SK-N-SH treated with all-trans-retinoic acid at 6 μM for 48 hours (cell line): ENCODE results near the gene PARP11.

Experiments used
- ATAC-seq: fragments of 200-7000 bp; cut with Tn5 transposase; 3 replicates; pipeline ENCODE4 v1.9.1; 2020; ENCODE audit warnings: mild to moderate bottlenecking, moderate library complexity
- ARNTL ChIP-seq: fragments of 450-650 bp; formaldehyde crosslinking; IDR thresholded peaks from 2 replicates; pipeline ENCODE4 v1.5.0; 2020; ENCODE audit warnings: low read depth, mild to moderate bottlenecking, moderate library complexity, borderline replicate concordance
- BACH2 ChIP-seq: fragments of 250-450 bp; sonication (Bioruptor Pico); IDR thresholded peaks from 2 replicates; pipeline ENCODE4 v1.9.0; 2021; ENCODE audit warnings: mild to moderate bottlenecking, borderline replicate concordance
- CSDC2 ChIP-seq: fragments of 250-450 bp; sonication (Bioruptor Pico); IDR thresholded peaks from 2 replicates; pipeline ENCODE4 v1.5.0; 2020; ENCODE audit warnings: mild to moderate bottlenecking, moderate library complexity
- ESRRG ChIP-seq: fragments of 250-450 bp; sonication (Bioruptor Pico); IDR thresholded peaks from 2 replicates; pipeline ENCODE4 v1.6.1; 2021; ENCODE audit warnings: mild to moderate bottlenecking
- GLIS3 ChIP-seq: fragments of 250-450 bp; sonication (Bioruptor Pico); IDR thresholded peaks from 2 replicates; pipeline ENCODE4 v1.5.0; 2020; ENCODE audit warnings: mild to moderate bottlenecking, moderate library complexity
- OSR1 ChIP-seq: fragments of 250-450 bp; sonication (Bioruptor Pico); IDR thresholded peaks from 2 replicates; pipeline ENCODE4 v1.8.0; 2022; ENCODE audit warnings: moderate library complexity, mild to moderate bottlenecking, inconsistent platforms
- PPARA ChIP-seq: fragments of 250-450 bp; sonication (Bioruptor Pico); IDR thresholded peaks from 2 replicates; pipeline ENCODE4 v1.5.0; 2020; ENCODE audit warnings: mild to moderate bottlenecking, borderline replicate concordance
- RARB ChIP-seq: fragments of 250-450 bp; sonication (Bioruptor Pico); IDR thresholded peaks from 2 replicates; pipeline ENCODE4 v1.8.0; 2021; ENCODE audit warnings: mild to moderate bottlenecking, moderate library complexity
- SNAI2 ChIP-seq: fragments of 250-450 bp; sonication (Bioruptor Pico); IDR thresholded peaks from 2 replicates; pipeline ENCODE4 v1.5.0; 2020; ENCODE audit warnings: mild to moderate bottlenecking, moderate library complexity
- TCF4 ChIP-seq: fragments of 250-450 bp; sonication (Bioruptor Pico); IDR thresholded peaks from 2 replicates; pipeline ENCODE4 v1.8.0; 2021; ENCODE audit warnings: mild to moderate bottlenecking, moderate library complexity, borderline replicate concordance
- ZC3H10 ChIP-seq: fragments of 250-450 bp; sonication (Bioruptor Pico); IDR thresholded peaks from 2 replicates; pipeline ENCODE4 v1.5.1; 2021; ENCODE audit warnings: mild to moderate bottlenecking, moderate library complexity
- ZFP3 ChIP-seq: fragments of 250-450 bp; sonication (Bioruptor Pico); IDR thresholded peaks from 2 replicates; pipeline ENCODE4 v1.5.0; 2020; ENCODE audit warnings: mild to moderate bottlenecking, moderate library complexity
- ZFP30 ChIP-seq: fragments of 450-650 bp; formaldehyde crosslinking; IDR thresholded peaks from 2 replicates; pipeline ENCODE4 v1.5.0; 2022; ENCODE audit warnings: mild to moderate bottlenecking, moderate library complexity
- ZNF565 ChIP-seq: fragments of 450-650 bp; formaldehyde crosslinking; conservative IDR thresholded peaks from 2 replicates; pipeline ENCODE4 v1.5.0; 2020; ENCODE audit warnings: low read depth, mild to moderate bottlenecking, moderate library complexity
- ZNF70 ChIP-seq: fragments of 450-650 bp; formaldehyde crosslinking; IDR thresholded peaks from 2 replicates; pipeline ENCODE4 v1.5.0; 2020; ENCODE audit warnings: mild to moderate bottlenecking, moderate library complexity
- ZNF8 ChIP-seq: fragments of 450-650 bp; formaldehyde crosslinking; IDR thresholded peaks from 2 replicates; pipeline ENCODE4 v1.5.0; 2020; ENCODE audit warnings: mild to moderate bottlenecking, moderate library complexity
- TF ChIP-seq, protein P1 (sequence below): fragments of 250-450 bp; sonication (Bioruptor Pico); IDR thresholded peaks from 2 replicates; pipeline ENCODE4 v1.5.0; 2020; ENCODE audit warnings: mild to moderate bottlenecking, moderate library complexity
- TF ChIP-seq, protein P2 (sequence below): fragments of 250-450 bp; sonication (Bioruptor Pico); IDR thresholded peaks from 2 replicates; pipeline ENCODE4 v1.8.0; 2021; ENCODE audit warnings: low read depth, mild to moderate bottlenecking, moderate library complexity, borderline replicate concordance
- TF ChIP-seq, protein P3 (sequence below): fragments of 250-450 bp; sonication (Bioruptor Pico); IDR thresholded peaks from 2 replicates; pipeline ENCODE4 v1.8.0; 2020; ENCODE audit warnings: mild to moderate bottlenecking, moderate library complexity, borderline replicate concordance

The PARP11 gene

DNA sequence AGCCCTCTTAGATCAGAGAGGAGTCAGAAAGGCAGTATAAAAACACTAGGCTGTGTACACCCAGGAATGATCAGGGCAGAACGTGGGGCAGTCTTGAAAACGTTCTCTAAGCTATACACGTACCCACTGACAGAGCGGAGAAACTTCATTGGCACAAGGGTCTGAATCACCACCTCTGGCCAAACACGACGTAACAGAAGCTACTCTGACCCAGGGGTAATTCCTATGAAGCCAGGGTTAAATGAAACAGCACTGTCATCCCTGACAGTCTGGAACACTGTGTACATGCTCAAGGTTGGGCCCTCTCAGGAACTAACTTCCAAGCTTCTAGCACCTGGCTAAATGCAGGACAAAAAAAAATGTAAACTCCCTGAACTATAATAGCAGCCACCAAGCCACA lies 38.4 kb downstream of the PARP11 start:
- TF ChIP-seq, protein P1, sequence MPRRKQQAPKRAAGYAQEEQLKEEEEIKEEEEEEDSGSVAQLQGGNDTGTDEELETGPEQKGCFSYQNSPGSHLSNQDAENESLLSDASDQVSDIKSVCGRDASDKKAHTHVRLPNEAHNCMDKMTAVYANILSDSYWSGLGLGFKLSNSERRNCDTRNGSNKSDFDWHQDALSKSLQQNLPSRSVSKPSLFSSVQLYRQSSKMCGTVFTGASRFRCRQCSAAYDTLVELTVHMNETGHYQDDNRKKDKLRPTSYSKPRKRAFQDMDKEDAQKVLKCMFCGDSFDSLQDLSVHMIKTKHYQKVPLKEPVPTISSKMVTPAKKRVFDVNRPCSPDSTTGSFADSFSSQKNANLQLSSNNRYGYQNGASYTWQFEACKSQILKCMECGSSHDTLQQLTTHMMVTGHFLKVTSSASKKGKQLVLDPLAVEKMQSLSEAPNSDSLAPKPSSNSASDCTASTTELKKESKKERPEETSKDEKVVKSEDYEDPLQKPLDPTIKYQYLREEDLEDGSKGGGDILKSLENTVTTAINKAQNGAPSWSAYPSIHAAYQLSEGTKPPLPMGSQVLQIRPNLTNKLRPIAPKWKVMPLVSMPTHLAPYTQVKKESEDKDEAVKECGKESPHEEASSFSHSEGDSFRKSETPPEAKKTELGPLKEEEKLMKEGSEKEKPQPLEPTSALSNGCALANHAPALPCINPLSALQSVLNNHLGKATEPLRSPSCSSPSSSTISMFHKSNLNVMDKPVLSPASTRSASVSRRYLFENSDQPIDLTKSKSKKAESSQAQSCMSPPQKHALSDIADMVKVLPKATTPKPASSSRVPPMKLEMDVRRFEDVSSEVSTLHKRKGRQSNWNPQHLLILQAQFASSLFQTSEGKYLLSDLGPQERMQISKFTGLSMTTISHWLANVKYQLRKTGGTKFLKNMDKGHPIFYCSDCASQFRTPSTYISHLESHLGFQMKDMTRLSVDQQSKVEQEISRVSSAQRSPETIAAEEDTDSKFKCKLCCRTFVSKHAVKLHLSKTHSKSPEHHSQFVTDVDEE (CRISPR knock-in tag), result no peak
- no peak for TF ChIP-seq ZNF70 (CRISPR knock-in tag)
- no peak for TF ChIP-seq ZFP30 (CRISPR knock-in tag)
- no peak for TF ChIP-seq RARB (CRISPR knock-in tag)
- TF ChIP-seq, protein P2, sequence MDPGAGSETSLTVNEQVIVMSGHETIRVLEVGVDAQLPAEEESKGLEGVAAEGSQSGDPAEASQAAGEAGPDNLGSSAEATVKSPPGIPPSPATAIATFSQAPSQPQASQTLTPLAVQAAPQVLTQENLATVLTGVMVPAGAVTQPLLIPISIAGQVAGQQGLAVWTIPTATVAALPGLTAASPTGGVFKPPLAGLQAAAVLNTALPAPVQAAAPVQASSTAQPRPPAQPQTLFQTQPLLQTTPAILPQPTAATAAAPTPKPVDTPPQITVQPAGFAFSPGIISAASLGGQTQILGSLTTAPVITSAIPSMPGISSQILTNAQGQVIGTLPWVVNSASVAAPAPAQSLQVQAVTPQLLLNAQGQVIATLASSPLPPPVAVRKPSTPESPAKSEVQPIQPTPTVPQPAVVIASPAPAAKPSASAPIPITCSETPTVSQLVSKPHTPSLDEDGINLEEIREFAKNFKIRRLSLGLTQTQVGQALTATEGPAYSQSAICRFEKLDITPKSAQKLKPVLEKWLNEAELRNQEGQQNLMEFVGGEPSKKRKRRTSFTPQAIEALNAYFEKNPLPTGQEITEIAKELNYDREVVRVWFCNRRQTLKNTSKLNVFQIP (CRISPR knock-in tag), result no peak
- TF ChIP-seq, protein P3, sequence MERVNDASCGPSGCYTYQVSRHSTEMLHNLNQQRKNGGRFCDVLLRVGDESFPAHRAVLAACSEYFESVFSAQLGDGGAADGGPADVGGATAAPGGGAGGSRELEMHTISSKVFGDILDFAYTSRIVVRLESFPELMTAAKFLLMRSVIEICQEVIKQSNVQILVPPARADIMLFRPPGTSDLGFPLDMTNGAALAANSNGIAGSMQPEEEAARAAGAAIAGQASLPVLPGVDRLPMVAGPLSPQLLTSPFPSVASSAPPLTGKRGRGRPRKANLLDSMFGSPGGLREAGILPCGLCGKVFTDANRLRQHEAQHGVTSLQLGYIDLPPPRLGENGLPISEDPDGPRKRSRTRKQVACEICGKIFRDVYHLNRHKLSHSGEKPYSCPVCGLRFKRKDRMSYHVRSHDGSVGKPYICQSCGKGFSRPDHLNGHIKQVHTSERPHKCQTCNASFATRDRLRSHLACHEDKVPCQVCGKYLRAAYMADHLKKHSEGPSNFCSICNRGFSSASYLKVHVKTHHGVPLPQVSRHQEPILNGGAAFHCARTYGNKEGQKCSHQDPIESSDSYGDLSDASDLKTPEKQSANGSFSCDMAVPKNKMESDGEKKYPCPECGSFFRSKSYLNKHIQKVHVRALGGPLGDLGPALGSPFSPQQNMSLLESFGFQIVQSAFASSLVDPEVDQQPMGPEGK (CRISPR knock-in tag), result no peak
- TF ChIP-seq ZC3H10 (CRISPR knock-in tag), result no peak
- no peak for TF ChIP-seq ESRRG (CRISPR knock-in tag)
- TF ChIP-seq ZFP3 (CRISPR knock-in tag), result no peak
- no peak for TF ChIP-seq ZNF8
- TF ChIP-seq BACH2, result no peak
- TF ChIP-seq ZNF565 (CRISPR knock-in tag), result no peak
- TF ChIP-seq ARNTL (CRISPR knock-in tag), result no peak
- no peak for TF ChIP-seq PPARA
- no peak for TF ChIP-seq CSDC2 (CRISPR knock-in tag)
- TF ChIP-seq GLIS3, result no peak
- TF ChIP-seq SNAI2 (CRISPR knock-in tag), result no peak
- no peak for TF ChIP-seq OSR1 (CRISPR knock-in tag)
- no peak for ATAC-seq

DNA sequence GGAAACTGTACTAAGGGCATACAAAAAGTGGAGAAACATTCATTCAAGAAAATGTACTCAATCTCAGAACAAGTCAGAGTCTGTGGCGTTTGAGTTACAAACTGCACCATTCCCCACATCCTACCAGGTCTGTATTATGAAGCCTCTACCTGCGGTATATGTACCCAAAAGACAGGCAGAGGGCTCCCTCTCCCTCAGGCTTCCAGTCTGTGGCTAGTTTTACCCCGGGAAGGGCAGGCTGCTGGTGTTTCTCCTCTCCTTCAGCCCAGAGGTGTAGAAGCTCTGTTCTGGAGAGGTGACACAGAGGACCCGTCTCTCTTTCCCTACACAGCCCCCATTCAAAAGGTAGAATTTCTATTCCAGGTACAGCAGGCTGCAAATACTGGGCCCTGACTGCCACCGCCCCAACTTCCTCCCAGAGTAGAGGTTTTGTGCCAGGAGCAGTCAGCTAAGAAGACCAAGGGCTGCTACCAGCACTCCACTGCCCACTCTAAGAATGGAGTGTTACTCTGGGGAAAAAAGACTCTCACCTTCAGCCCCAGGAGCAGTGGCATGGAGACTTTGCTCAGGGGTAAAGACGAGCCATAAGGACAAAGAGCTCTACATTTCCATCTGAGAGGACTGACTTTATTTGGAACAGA lies 39.4 kb downstream of the PARP11 start:
- no peak for ATAC-seq
- no peak for TF ChIP-seq TCF4 (CRISPR knock-in tag)
- no peak for TF ChIP-seq OSR1 (CRISPR knock-in tag)
- TF ChIP-seq, protein P2 (CRISPR knock-in tag), result no peak
- TF ChIP-seq GLIS3, result no peak
- TF ChIP-seq, protein P1 (CRISPR knock-in tag), result no peak
- no peak for TF ChIP-seq ZFP30 (CRISPR knock-in tag)
- no peak for TF ChIP-seq ZNF8
- no peak for TF ChIP-seq BACH2
- TF ChIP-seq ZFP3 (CRISPR knock-in tag), result no peak
- no peak for TF ChIP-seq ZC3H10 (CRISPR knock-in tag)
- TF ChIP-seq, protein P3 (CRISPR knock-in tag), result no peak
